MM.1S (cell line): Measurements from ENCODE around the gene LILRB4.
"Not testable (repeated sequence)": the region's sequence is repeated elsewhere in the genome, so short reads cannot be mapped to it uniquely, and the experiment has no call there.

Experiments used
- DNase-seq: peaks from one replicate; pipeline ENCODE4 v3.0.0-alpha.2; 2015
- H2AFZ ChIP-seq: fragments of 300-600 bp; sonication (generic); 2 replicates; pipeline ENCODE4 v1.6.0; 2016; ENCODE audit warnings: antibody characterized with exemption, low read length
- H3F3A ChIP-seq: fragments of 300-600 bp; sonication (generic); 2 replicates; pipeline ENCODE4 v1.6.1; 2016; ENCODE audit warnings: mild to moderate bottlenecking, antibody characterized with exemption, low read length, moderate library complexity, mixed read lengths; ENCODE audit not compliant: insufficient read depth
- H3K27ac ChIP-seq: fragments of 300-600 bp; sonication (generic); 2 replicates; pipeline ENCODE4 v1.5.1; 2016; ENCODE audit warnings: mild to moderate bottlenecking, low read length
- H3K27me3 ChIP-seq: fragments of 300-600 bp; sonication (generic); replicated peaks from 2 replicates; pipeline ENCODE4 v1.6.0; 2016; ENCODE audit warnings: low read length; ENCODE audit not compliant: insufficient read depth
- H3K36me3 ChIP-seq: fragments of 300-600 bp; sonication (generic); replicated peaks from 2 replicates; pipeline ENCODE4 v1.6.1; 2016; ENCODE audit warnings: mild to moderate bottlenecking, low read length, mixed read lengths; ENCODE audit not compliant: insufficient read depth
- H3K4me1 ChIP-seq: fragments of 300-600 bp; sonication (generic); 2 replicates; pipeline ENCODE4 v1.6.1; 2016; ENCODE audit warnings: low read length, mixed read lengths
- H3K4me2 ChIP-seq: fragments of 300-600 bp; sonication (generic); 2 replicates; pipeline ENCODE4 v1.6.0; 2016; ENCODE audit warnings: low read depth, low read length
- H3K4me3 ChIP-seq: fragments of 300-600 bp; sonication (generic); 2 replicates; pipeline ENCODE4 v1.5.1; 2016; ENCODE audit warnings: low read length, mixed read lengths
- H3K79me2 ChIP-seq: fragments of 300-600 bp; sonication (generic); 2 replicates; pipeline ENCODE4 v1.6.1; 2016; ENCODE audit warnings: mixed run types, low read length, mixed read lengths
- H3K9ac ChIP-seq: fragments of 300-600 bp; sonication (generic); 2 replicates; pipeline ENCODE4 v1.6.1; 2016; ENCODE audit warnings: low read length, mixed read lengths
- H3K9me2 ChIP-seq: fragments of 300-600 bp; sonication (generic); replicated peaks from 2 replicates; pipeline ENCODE4 v1.6.1; 2016; ENCODE audit warnings: mild to moderate bottlenecking, low read length, mixed read lengths; ENCODE audit not compliant: insufficient read depth
- H3K9me3 ChIP-seq: fragments of 300-600 bp; sonication (generic); replicated peaks from 2 replicates; pipeline ENCODE4 v1.6.1; 2016; ENCODE audit warnings: mild to moderate bottlenecking, low read length, mixed read lengths; ENCODE audit not compliant: insufficient read depth
- H4K20me1 ChIP-seq: fragments of 300-600 bp; sonication (generic); 2 replicates; pipeline ENCODE4 v1.6.1; 2016; ENCODE audit warnings: mild to moderate bottlenecking, low read length, moderate library complexity, mixed read lengths; ENCODE audit not compliant: insufficient read depth
- EZH2 ChIP-seq: fragments of 300-600 bp; sonication (generic); optimal IDR thresholded peaks from 2 replicates; pipeline ENCODE3; 2017; ENCODE audit warnings: low read depth, mild to moderate bottlenecking, antibody characterized with exemption, low read length, mixed read lengths
- EZH2phosphoT487 ChIP-seq: fragments of 300-600 bp; sonication (generic); IDR thresholded peaks from 2 replicates; pipeline ENCODE4 v1.6.1; 2018; ENCODE audit warnings: antibody characterized with exemption, low read length
- TF ChIP-seq, protein P1 (sequence below): fragments of 300-600 bp; sonication (generic); IDR thresholded peaks from 2 replicates; pipeline ENCODE4 v1.5.1; 2016; ENCODE audit warnings: antibody characterized with exemption, low read length, mixed read lengths

The LILRB4 gene

DNA sequence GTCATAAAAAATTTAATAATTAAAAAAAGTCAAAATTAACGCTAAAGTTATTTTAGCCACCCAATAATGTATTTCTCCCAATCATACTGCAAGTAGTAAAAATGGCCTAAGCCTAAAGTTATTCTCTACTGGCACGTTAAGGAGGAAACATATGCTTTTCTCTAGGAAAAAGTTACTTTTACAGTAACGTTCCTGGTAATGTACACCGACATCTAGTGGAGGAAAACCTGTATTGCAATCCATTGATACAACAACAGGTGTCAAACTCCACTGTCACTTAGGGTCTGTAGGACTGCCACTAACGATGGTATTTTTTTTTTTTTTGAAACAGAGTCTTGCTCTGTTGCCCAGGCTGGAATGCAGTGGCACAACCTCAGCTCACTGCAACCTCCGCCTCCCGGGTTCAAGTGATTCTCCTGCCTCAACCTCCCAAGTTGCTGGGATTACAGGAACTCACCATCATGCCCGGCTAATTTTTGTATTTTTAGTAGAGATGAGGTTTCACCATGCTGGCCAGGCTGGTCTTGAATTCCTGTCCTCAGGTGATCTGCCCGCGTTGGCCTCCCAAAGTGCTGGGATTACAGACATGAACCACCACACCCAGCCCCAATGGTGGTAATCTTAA lies 13.5 kb downstream of the LILRB4 start:
- peaks cover 13% of the 10 kb centered on the region for H3K27me3 ChIP-seq

DNA sequence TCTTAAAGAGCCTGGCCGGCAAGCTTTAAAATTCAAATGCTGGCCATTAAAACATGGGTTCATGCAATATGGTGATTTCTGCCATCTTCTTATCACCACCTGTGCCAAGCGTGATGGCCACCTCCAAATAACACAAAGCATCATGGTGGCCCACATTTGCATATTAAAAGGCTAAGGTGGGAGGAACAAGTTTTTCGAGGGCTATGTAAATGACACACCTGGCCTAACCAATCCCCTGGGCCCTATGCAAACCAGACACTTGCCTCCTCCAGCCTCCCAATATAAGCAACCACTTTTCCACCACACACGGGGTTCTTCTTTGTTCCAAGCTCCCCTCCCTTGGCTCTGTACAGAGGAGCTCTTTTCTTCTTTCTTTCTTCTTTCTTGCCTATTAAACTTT lies 14.4 kb downstream of the LILRB4 start:
- Histone ChIP-seq H3K79me2 (no peaks in the 10 kb centered on the region), H3K27me3 (peaks cover 13% of the 10 kb centered on the region), H3K9me3 (no peaks in the 10 kb centered on the region), H3K4me3 (no peak overlapping the region), H3K9ac (no peak overlapping the region), H4K20me1 (no peaks in the 10 kb centered on the region), H3K36me3 (no peaks in the 10 kb centered on the region), H3K9me2 (no peaks in the 10 kb centered on the region), H2AFZ (no peak overlapping the region), H3K27ac (no peak overlapping the region), H3K4me2 (no peak overlapping the region), H3K4me1 (peaks cover 21% of the 10 kb centered on the region), H3F3A (no peaks in the 10 kb centered on the region)
- no peak for DNase-seq
- no peak for TF ChIP-seq EZH2
- TF ChIP-seq EZH2phosphoT487 = no peak

More for the DNA sequence above, 13.5 kb downstream of the LILRB4 start:
- H3K4me2 ChIP-seq, H3K79me2 ChIP-seq, H3K27ac ChIP-seq, H4K20me1 ChIP-seq, H3F3A ChIP-seq, H3K36me3 ChIP-seq, H3K9ac ChIP-seq, H3K4me3 ChIP-seq, H3K9me3 ChIP-seq, H2AFZ ChIP-seq, H3K9me2 ChIP-seq: not testable (repeated sequence)
- DNase-seq = peak; percentile 60
- peaks cover 17% of the 10 kb centered on the region for H3K4me1 ChIP-seq
- TF ChIP-seq, protein P1, sequence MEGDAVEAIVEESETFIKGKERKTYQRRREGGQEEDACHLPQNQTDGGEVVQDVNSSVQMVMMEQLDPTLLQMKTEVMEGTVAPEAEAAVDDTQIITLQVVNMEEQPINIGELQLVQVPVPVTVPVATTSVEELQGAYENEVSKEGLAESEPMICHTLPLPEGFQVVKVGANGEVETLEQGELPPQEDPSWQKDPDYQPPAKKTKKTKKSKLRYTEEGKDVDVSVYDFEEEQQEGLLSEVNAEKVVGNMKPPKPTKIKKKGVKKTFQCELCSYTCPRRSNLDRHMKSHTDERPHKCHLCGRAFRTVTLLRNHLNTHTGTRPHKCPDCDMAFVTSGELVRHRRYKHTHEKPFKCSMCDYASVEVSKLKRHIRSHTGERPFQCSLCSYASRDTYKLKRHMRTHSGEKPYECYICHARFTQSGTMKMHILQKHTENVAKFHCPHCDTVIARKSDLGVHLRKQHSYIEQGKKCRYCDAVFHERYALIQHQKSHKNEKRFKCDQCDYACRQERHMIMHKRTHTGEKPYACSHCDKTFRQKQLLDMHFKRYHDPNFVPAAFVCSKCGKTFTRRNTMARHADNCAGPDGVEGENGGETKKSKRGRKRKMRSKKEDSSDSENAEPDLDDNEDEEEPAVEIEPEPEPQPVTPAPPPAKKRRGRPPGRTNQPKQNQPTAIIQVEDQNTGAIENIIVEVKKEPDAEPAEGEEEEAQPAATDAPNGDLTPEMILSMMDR = peak; percentile 77

DNA sequence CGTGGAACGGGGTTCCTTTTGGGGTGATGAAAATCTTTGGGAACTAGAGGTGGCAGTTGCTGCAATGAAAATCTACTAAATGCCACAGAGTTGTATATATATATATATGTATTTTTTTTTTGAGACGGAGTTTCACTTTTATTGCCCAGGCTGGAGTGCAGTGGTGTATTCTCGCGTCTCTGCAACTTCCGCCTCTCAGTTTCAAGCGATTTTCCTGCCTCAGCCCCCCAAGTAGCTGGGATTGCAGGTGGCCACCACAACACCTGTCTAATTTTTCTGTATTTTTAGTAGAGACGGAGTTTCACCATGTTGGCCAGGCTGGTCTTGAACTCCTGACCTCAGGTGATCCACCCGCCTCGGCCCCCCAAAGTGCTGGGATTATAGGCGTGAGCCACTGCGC lies 18.8 kb downstream of the LILRB4 start:
- H3K9ac ChIP-seq, H3F3A ChIP-seq, H4K20me1 ChIP-seq, H3K4me3 ChIP-seq, H3K79me2 ChIP-seq, H3K27ac ChIP-seq, H2AFZ ChIP-seq, H3K9me2 ChIP-seq, H3K36me3 ChIP-seq, H3K9me3 ChIP-seq: not testable (repeated sequence)
- DNase-seq = peak; percentile 68
- peak overlapping the region; percentile 41; the same call in 1 of the 2 replicates for H3K4me2 ChIP-seq
- peaks cover 26% of the 10 kb centered on the region for H3K27me3 ChIP-seq
- H3K4me1 ChIP-seq = peaks cover 16% of the 10 kb centered on the region

DNA sequence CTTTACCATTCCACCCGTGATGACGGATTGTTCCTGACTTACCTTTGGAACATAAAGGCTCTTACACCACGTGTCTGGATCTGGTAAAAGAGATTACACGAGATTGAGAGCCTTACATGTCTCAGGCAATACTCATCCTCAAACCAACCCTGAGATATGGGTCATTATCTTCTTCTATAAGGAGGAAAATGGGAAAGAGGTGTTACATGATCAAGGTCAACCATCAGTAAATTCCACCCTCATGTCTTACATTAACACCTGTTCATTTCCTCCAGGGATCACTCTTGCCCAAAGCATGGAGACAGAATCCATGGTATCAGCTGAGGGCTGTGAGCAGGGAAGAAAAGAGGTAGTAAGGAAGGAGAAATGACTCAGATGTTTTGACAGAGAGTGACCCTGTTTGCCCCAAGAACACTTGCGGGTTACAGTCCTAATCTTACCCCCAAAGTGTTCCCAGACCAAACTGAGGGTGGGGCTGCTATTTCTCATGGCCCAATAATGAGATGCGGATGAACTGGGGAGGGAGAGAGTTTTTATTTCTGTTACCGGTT lies 19.6 kb downstream of the LILRB4 start:
- TF ChIP-seq EZH2 (no peak), EZH2phosphoT487 (no peak)
- TF ChIP-seq, protein P1 = no peak
- no peaks in the 10 kb centered on the region for H3K9me2 ChIP-seq
- no peak for DNase-seq
- no peaks in the 10 kb centered on the region for H3F3A ChIP-seq
- H3K4me2 ChIP-seq = no peak overlapping the region
- H3K36me3 ChIP-seq = no peaks in the 10 kb centered on the region
- no peak overlapping the region for H3K4me3 ChIP-seq
- H3K4me1 ChIP-seq = peaks cover 14% of the 10 kb centered on the region
- peaks cover 29% of the 10 kb centered on the region for H3K27me3 ChIP-seq
- H3K9ac ChIP-seq = no peak overlapping the region
- H2AFZ ChIP-seq = no peak overlapping the region
- no peaks in the 10 kb centered on the region for H3K9me3 ChIP-seq
- H3K27ac ChIP-seq = no peak overlapping the region
- no peaks in the 10 kb centered on the region for H4K20me1 ChIP-seq
- H3K79me2 ChIP-seq = no peaks in the 10 kb centered on the region
